HG03095 (cell line): ENCODE measurements around the gene COL17A1.

ENCODE experiments used
- ATAC-seq: cut with Tn5 transposase; IDR thresholded peaks from one replicate; pipeline ENCODE4 v1.9.1; 2021; ENCODE audit warnings: moderate library complexity; ENCODE audit not compliant: unreplicated experiment

Gene COL17A1

DNA sequence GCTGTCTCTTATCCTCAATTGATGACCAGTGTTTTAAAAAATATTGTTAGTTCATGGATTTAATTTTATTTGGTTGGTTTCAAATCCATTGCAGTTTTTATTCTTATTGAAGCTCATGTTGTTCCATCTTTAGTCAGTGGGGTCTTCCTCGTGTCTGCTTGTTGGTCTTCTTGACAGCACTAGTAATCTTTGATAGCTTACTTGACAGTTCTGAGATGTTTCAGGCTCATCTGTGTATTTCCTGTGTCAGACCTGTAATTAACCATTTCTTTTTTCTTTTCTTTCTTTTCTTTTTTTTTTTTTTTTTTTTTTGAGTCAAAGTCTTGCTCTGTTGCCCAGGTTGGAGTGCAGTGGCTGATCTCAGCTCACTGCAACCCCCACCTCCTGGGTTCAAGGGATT lies 90.5 kb downstream of the COL17A1 start:
- no peak for ATAC-seq

- ATAC-seq, result no peak
Observed at GRCh38 chr10:103991393-103992128, 94.1 kb downstream of the COL17A1 start.

DNA sequence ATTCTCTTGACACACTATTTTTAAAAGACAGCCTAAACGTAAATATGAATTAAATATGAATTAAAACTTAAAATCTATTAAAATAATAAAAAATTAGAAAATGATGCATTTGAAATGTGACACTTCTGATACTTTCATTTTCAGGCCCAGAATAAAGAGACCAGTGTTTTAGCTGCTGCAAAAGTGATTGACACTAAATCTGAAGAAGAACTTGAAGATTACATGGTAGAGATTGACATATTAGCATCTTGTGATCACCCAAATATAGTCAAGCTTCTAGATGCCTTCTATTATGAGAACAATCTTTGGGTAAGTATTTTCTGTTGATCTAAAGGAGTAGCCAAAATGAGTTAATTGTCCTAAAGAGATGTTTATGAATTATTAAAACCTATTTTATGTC lies 95.1 kb downstream of the COL17A1 start:
- ATAC-seq, result no peak

DNA sequence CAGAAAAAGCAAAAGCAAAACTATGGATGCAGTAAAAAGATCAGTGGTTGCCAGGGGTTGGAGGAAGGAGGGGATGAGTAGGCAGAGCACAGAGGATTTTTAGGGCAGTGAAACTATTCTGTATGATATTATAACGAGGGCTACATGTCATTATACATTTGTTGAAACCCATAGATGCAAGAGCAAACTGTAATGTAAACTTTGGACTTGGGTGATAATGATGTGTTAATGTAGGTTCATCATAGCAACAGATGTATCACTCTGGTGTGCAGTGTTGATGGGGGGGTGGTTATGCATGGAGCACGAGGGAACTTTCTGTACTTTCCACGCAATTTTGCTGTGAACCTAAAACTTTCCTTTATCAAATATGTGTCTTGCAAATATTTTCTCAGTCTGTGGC lies 95.6 kb downstream of the COL17A1 start:
- ATAC-seq, result no peak

GRCh38 chr10:103986360-103986759 lies 99.3 kb downstream of the COL17A1 start:
- ATAC-seq, result no peak

GRCh38 chr10:103985726-103986125 lies 100.0 kb downstream of the COL17A1 start:
- no peak for ATAC-seq

DNA sequence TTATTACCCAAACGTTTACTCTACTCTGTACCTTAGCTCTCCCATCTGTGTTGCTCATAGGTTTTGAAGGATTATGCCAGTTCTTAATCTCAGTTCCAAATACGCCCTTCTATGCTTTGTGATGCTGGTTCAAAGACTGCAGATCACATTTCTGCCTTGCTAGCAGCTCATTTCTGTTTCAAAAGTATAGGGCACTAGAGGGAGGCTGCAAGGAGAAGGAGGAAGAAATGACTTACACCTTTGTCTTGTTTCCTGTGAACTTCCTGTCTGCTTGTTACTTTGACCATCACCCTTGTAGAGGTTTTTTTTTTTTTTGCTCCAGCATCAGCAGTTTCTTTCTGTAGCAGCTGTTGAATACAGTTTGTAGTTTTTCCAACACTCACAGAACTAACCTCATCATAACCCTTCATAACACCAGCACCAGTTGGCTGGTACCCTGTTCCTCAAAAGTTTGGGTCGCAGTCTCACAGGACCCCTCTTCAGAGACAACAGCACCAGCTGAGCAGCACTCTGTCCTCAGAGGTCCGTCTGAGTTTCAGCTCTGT lies 102.2 kb downstream of the COL17A1 start:
- ATAC-seq, result peak; percentile 80

GRCh38 chr10:103982639-103983038 lies 103.0 kb downstream of the COL17A1 start:
- no peak for ATAC-seq
